Neuronal stem cell (in vitro differentiated cells): Measurements from ENCODE around the gene IRF8.

Experiments used
- DNase-seq: peaks from one replicate; pipeline ENCODE4 v3.0.0-alpha.2; 2013; ENCODE audit warnings: low spot score
- H2AFZ ChIP-seq: one replicate; pipeline ENCODE4 v1.6.1; 2013; ENCODE audit warnings: mild to moderate bottlenecking, low read length, inconsistent platforms
- H2AK5ac ChIP-seq: 2 replicates; pipeline ENCODE4 v1.6.1; 2013; ENCODE audit warnings: low read depth, mild to moderate bottlenecking, inconsistent platforms, low read length, moderate library complexity, mixed read lengths
- H2BK120ac ChIP-seq: 2 replicates; pipeline ENCODE4 v1.6.1; 2013; ENCODE audit warnings: low read depth, mild to moderate bottlenecking, inconsistent platforms, low read length, moderate library complexity, mixed read lengths
- H2BK12ac ChIP-seq: one replicate; pipeline ENCODE4 v1.6.1; 2013; ENCODE audit warnings: low read length, inconsistent platforms
- H2BK15ac ChIP-seq: 2 replicates; pipeline ENCODE4 v1.6.1; 2013; ENCODE audit warnings: mild to moderate bottlenecking, low read length, inconsistent platforms, mixed read lengths
- H2BK5ac ChIP-seq: one replicate; pipeline ENCODE4 v1.6.1; 2013; ENCODE audit warnings: inconsistent platforms, mild to moderate bottlenecking, low read length, moderate library complexity
- H3K14ac ChIP-seq: one replicate; pipeline ENCODE4 v1.6.1; 2013; ENCODE audit warnings: low read length, inconsistent platforms
- H3K18ac ChIP-seq: 2 replicates; pipeline ENCODE4 v1.6.1; 2013; ENCODE audit warnings: low read length, inconsistent platforms
- H3K23ac ChIP-seq: 2 replicates; pipeline ENCODE4 v1.6.1; 2013; ENCODE audit warnings: low read depth, mild to moderate bottlenecking, mixed read lengths, low read length, inconsistent platforms; ENCODE audit not compliant: poor library complexity
- H3K27ac ChIP-seq: replicated peaks from 3 replicates; pipeline ENCODE4 v1.5.1; 2013; ENCODE audit warnings: low read length, inconsistent platforms
- H3K27me3 ChIP-seq, 3 experiments: 2 replicates each; pipeline ENCODE4 v1.6.1; 2013; ENCODE audit warnings: low read length in 3 of 3, mild to moderate bottlenecking in 2 of 3, inconsistent platforms in 1 of 3, low read depth in 1 of 3, mixed read lengths in 1 of 3, moderate library complexity in 1 of 3; ENCODE audit not compliant: control insufficient read depth in 3 of 3, insufficient read depth in 3 of 3
- H3K36me3 ChIP-seq, 2 donors: replicated peaks in 1 of 2; 2 replicates each; pipeline ENCODE4 v1.6.1; 2013; ENCODE audit warnings: low read length in 2 of 2; ENCODE audit not compliant: control insufficient read depth in 2 of 2, insufficient read depth in 2 of 2
- H3K4ac ChIP-seq: 2 replicates; pipeline ENCODE4 v1.6.1; 2013; ENCODE audit warnings: inconsistent platforms, mild to moderate bottlenecking, low read length, moderate library complexity
- H3K4me1 ChIP-seq, 2 donors: 1 replicate in 1 of 2; 2 replicates in 1 of 2; pipeline ENCODE4 v1.6.1; 2013; ENCODE audit warnings: low read length in 2 of 2, low read depth in 1 of 2; ENCODE audit not compliant: control insufficient read depth in 2 of 2, insufficient read depth in 1 of 2
- H3K4me2 ChIP-seq: one replicate; pipeline ENCODE4 v1.6.1; 2013; ENCODE audit warnings: mild to moderate bottlenecking, low read length, inconsistent platforms; ENCODE audit not compliant: insufficient read depth, poor library complexity, severe bottlenecking
- H3K4me3 ChIP-seq, 2 donors: 2 replicates each; pipeline ENCODE4 v1.5.1; 2013; ENCODE audit warnings: low read length in 2 of 2, mild to moderate bottlenecking in 2 of 2, inconsistent platforms in 1 of 2, moderate library complexity in 1 of 2
- H3K79me1 ChIP-seq: one replicate; pipeline ENCODE4 v1.6.1; 2013; ENCODE audit warnings: low read depth, mild to moderate bottlenecking, inconsistent platforms, low read length, moderate library complexity
- H3K9ac ChIP-seq: one replicate; pipeline ENCODE4 v1.6.1; 2013; ENCODE audit warnings: mild to moderate bottlenecking, low read depth, low read length, inconsistent platforms; ENCODE audit not compliant: poor library complexity
- H3K9me3 ChIP-seq, 2 donors: replicated peaks in 1 of 2; 2 replicates each; pipeline versions ENCODE3 to v1.6.1; 2013; ENCODE audit warnings: low read length in 2 of 2, mild to moderate bottlenecking in 2 of 2, inconsistent platforms in 1 of 2, low read depth in 1 of 2, mixed read lengths in 1 of 2, moderate library complexity in 1 of 2; ENCODE audit not compliant: control insufficient read depth in 2 of 2, insufficient read depth in 1 of 2
- H4K8ac ChIP-seq: one replicate; pipeline ENCODE4 v1.6.1; 2013; ENCODE audit warnings: low read depth, mild to moderate bottlenecking, inconsistent platforms, low read length, moderate library complexity
- H4K91ac ChIP-seq: one replicate; pipeline ENCODE4 v1.6.1; 2013; ENCODE audit warnings: low read length, low read depth, mild to moderate bottlenecking, inconsistent platforms; ENCODE audit not compliant: poor library complexity
- WGBS, 2 donors: extraction: QIAGEN DNeasy Blood & Tissue Kit; methylation state at CpG; one replicate each; pipeline ENCODE4 v1.1.7; 2013; ENCODE audit warnings: missing lambda C conversion rate in 2 of 2, mixed read lengths in 1 of 2; ENCODE audit not compliant: insufficient read length in 2 of 2, insufficient replicate concordance in 1 of 2; ENCODE audit errors: extremely low coverage in 2 of 2; 5-methylcytosine and 5-hydroxymethylcytosine counted together

The IRF8 gene

DNA sequence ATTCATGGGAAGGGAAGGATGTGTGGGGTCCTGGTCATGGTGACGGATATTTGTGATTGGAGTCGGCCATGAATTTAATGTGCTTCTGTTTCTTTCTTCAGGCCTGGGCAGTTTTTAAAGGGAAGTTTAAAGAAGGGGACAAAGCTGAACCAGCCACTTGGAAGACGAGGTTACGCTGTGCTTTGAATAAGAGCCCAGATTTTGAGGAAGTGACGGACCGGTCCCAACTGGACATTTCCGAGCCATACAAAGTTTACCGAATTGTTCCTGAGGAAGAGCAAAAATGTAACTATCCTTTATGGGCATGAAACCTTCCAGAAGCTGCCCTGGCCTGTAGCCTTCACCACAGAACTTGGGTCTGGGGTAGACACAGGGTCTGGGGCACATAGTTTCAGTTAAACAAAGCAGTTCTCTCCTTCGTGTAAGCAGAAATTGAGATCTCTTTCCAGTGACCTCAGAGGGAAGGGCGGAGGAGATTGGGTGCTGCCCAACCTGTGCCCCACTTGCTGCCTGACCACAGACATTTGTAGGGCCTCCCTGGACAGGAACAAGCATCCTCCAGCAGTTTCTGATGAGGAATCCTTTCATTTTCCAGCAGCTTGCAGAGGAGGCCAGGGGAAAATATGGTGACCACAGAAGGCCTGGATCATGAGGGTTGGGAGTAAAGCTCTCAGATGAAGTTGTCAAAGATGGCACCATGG is 10.1 kb downstream of the IRF8 start:
- no CpG with 5 or more reads among the region's 10 CpGs for WGBS, 2 donors
- H3K4ac ChIP-seq: no peak overlapping the region
- no peak overlapping the region for H4K8ac ChIP-seq
- no peaks in the 10 kb centered on the region for H3K9me3 ChIP-seq
- H2BK120ac ChIP-seq: no peak overlapping the region
- H3K18ac ChIP-seq: no peak overlapping the region
- H3K4me2 ChIP-seq: no peak overlapping the region
- H3K79me1 ChIP-seq: no peaks in the 10 kb centered on the region
- no peak overlapping the region for H3K9ac ChIP-seq
- no peak overlapping the region for H3K4me3 ChIP-seq
- no peak for DNase-seq
- no peak overlapping the region for H2BK12ac ChIP-seq
- H3K27ac ChIP-seq: no peak overlapping the region
- H4K91ac ChIP-seq: no peak overlapping the region
- H3K36me3 ChIP-seq: no peaks in the 10 kb centered on the region
- H2AFZ ChIP-seq: no peak overlapping the region
- H2BK5ac ChIP-seq: no peak overlapping the region
- H3K27me3 ChIP-seq: peaks cover 0 to 65% (median 0%) of the 10 kb centered on the region in 3 experiments
- no peak overlapping the region for H2BK15ac ChIP-seq
- H3K23ac ChIP-seq: no peak overlapping the region
- H3K14ac ChIP-seq: no peak overlapping the region
- peaks cover 0 to 18% of the 10 kb centered on the region in 2 donors for H3K4me1 ChIP-seq
- H2AK5ac ChIP-seq: no peak overlapping the region

GRCh38 chr16:85909932-85910853 is 11.2 kb downstream of the IRF8 start:
- Histone ChIP-seq H2BK12ac (no peak overlapping the region), H3K9me3 (no peaks in the 10 kb centered on the region), H2BK120ac (no peak overlapping the region), H4K8ac (no peak overlapping the region), H2BK15ac (no peak overlapping the region), H3K4ac (no peak overlapping the region), H3K4me2 (no peak overlapping the region), H3K36me3 (no peaks in the 10 kb centered on the region), H3K23ac (no peak overlapping the region), H3K27me3 (peaks cover 0 to 72% (median 0%) of the 10 kb centered on the region in 3 experiments), H2BK5ac (no peak overlapping the region), H3K18ac (no peak overlapping the region), H3K79me1 (no peaks in the 10 kb centered on the region), H2AFZ (no peak overlapping the region), H3K14ac (no peak overlapping the region), H4K91ac (no peak overlapping the region), H2AK5ac (no peak overlapping the region), H3K9ac (no peak overlapping the region), H3K4me3 (no peak overlapping the region), H3K4me1 (peaks cover 0 to 23% of the 10 kb centered on the region in 2 donors), H3K27ac (no peak overlapping the region)
- DNase-seq: no peak
- WGBS, 2 donors: no CpG with 5 or more reads among the region's 17 CpGs

GRCh38 chr16:85910854-85911247 is 11.9 kb downstream of the IRF8 start:
- Histone ChIP-seq H3K4me1 (peaks cover 0 to 23% of the 10 kb centered on the region in 2 donors), H3K9me3 (no peaks in the 10 kb centered on the region), H2AK5ac (no peak overlapping the region), H3K27me3 (peaks cover 0 to 76% (median 0%) of the 10 kb centered on the region in 3 experiments), H4K91ac (no peak overlapping the region), H3K79me1 (no peaks in the 10 kb centered on the region), H2BK120ac (no peak overlapping the region), H3K4me3 (no peak overlapping the region), H3K4ac (no peak overlapping the region), H3K14ac (no peak overlapping the region), H2BK12ac (no peak overlapping the region), H3K36me3 (no peaks in the 10 kb centered on the region), H3K9ac (no peak overlapping the region), H3K4me2 (no peak overlapping the region), H2BK15ac (no peak overlapping the region), H2BK5ac (no peak overlapping the region), H4K8ac (no peak overlapping the region), H3K18ac (no peak overlapping the region), H2AFZ (no peak overlapping the region), H3K27ac (no peak overlapping the region), H3K23ac (no peak overlapping the region)
- no peak for DNase-seq
- no CpG with 5 or more reads among the region's 9 CpGs for WGBS, 2 donors
